ENCODE measurements around the gene RTBDN. TPM values are rescaled to one million over a fixed set of nuclear protein-coding genes. Genes with fewer than 3 reads are reported as not detected.
A peak's percentile ranks its signal among the peaks of the same experiment; 100 is the strongest.

Gene RTBDN
- total and polyA plus RNA-seq, 2 of the 8 experiments (the other 6 are each of a cell fraction or from before 2014, with no cell fraction given): 4.0 to 4.8 TPM

DNA sequence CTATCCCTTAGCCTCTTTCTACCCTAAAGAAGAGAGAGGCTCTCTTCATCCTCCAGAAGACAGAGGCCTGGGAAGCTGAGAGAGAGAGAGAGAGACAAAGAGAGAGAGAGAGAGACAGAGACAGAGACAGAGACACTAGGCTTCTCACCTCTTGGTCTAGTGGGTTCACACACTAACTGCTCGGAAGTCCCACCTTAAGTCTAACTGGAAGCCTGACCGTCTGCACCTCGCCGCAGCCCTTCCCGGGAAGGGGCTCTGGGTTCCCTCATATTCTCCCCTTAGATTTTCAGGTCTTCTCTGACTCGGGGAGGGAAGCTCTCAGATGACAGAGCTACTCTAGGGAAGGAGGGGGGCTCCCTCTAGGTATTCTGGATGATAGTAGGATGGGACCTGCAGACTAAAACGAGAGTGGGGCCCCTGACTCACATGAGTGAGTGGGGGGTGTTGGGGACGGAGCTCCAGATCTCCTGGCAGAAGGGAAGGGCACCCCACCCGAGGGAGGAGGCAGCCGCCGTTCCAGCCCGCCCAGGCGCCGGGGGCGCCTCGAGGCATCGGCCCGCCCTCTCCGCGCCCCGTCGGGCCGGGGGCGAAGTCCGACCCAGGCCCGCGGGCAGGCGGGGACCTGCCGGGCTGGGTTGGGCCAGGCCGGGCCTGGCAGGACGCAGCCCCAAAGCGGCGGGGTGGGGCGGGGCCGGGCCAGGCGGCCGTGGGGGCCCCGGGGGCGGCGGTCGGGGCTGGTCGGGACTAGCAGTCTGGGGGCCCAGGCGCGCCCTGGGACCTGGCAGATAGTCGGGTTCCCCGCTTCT lies 45.1 kb downstream of the RTBDN start:
- no peak for FAIRE-seq
- H2BK12ac ChIP-seq (ENCODE audit: low read depth, low read length): no peak overlapping the region
- H3K14ac ChIP-seq (ENCODE audit: insufficient read length): no peak overlapping the region
- no peak for TF ChIP-seq YY1 (IDR thresholded peaks at IDR 0.05; ENCODE audit: low read depth, low read length)
- TF ChIP-seq KDM1A (IDR thresholded peaks at IDR 0.05; ENCODE audit: borderline replicate concordance, low read length): peak; percentile 97
- 0 out of 2 replicates have a peak, but pooled peaks have one; percentile 4 for TF ChIP-seq PHF8 (conservative IDR thresholded peaks at IDR 0.05; ENCODE audit: low read depth, low read length)
- no peak for TF ChIP-seq GTF2F1 (IDR thresholded peaks at IDR 0.05; ENCODE audit: borderline replicate concordance, low read depth, low read length)
- TF ChIP-seq HDAC2 (IDR thresholded peaks at IDR 0.05; ENCODE audit: borderline replicate concordance in 1 of 2, low read depth in 2 of 2, low read length in 2 of 2): peak in 1 of 2 experiments; percentile 94; a peak in 1 of 4 replicates
- peak overlapping the region; percentile 15 for H4K91ac ChIP-seq (replicated peaks; ENCODE audit: insufficient read length, low read length)
- peak overlapping the region; percentile 10 for H4K5ac ChIP-seq (ENCODE audit: insufficient read length, low read depth, low read length)
- no peak for DNase-seq (ENCODE audit: low read depth in 1 of 2, low spot score in 2 of 2)
- peak overlapping the region; percentile 36 to 71 (median 53) for H3K4me3 ChIP-seq (ENCODE audit: extremely low read depth in 1 of 4, insufficient read depth in 2 of 4, low read depth in 3 of 4, low read length in 4 of 4)
- H3K23ac ChIP-seq (ENCODE audit: insufficient read length): no peak overlapping the region
- H2AFZ ChIP-seq (ENCODE audit: low read length): no peak overlapping the region
- no peaks in the 10 kb centered on the region for H3K9me3 ChIP-seq (ENCODE audit: insufficient read depth in 2 of 2, low read depth in 1 of 2, low read length in 1 of 2)
- peaks cover 8 to 33% (median 21%) of the 10 kb centered on the region in 4 experiments for H3K4me1 ChIP-seq (replicated peaks in 1 of 4; ENCODE audit: control insufficient read depth in 3 of 4, insufficient read depth in 4 of 4, low read length in 3 of 4)
- peak overlapping the region; percentile 49; the same call in 1 of the 2 replicates for H3K27ac ChIP-seq (ENCODE audit: low read depth, low read length)
- H4K20me1 ChIP-seq (replicated peaks in 1 of 2; ENCODE audit: control insufficient read depth in 1 of 2, insufficient read depth in 2 of 2, low read length in 2 of 2): peaks cover 0 to 1% of the 10 kb centered on the region in 2 experiments
- no peak overlapping the region for H3K56ac ChIP-seq (replicated peaks; ENCODE audit: insufficient read length, low read depth, low read length)
- H3K4ac ChIP-seq (replicated peaks; ENCODE audit: insufficient read length, low read depth, low read length): peak overlapping the region; percentile 6
- ChIA-PET POLR2A (ENCODE audit: partially characterized antibody) (interaction anchor here (0.6 to 5.5 kb wide), 12 partner anchors 11 to 90 kb away, joined by 3 to 44 read pairs (median 4); partner anchors contain the start of genes GET3, HOOK2 and TNPO2), CTCF (ENCODE audit: partially characterized antibody) (interaction anchor here (0.5 to 4.5 kb wide), 5 partner anchors 12 to 87 kb away, joined by 3 to 39 read pairs (median 9); partner anchors contain the start of genes PRDX2 and THSD8)
- peaks cover 0 to 18% (median 13%) of the 10 kb centered on the region in 4 experiments; a peak in 5 of 7 replicates for H3K27me3 ChIP-seq (replicated peaks in 1 of 4; ENCODE audit: control insufficient read depth in 3 of 4, extremely low read depth in 1 of 4, insufficient read depth in 3 of 4, low read length in 3 of 4)
- peak overlapping the region; percentile 1; the same call in 1 of the 2 replicates for H4K8ac ChIP-seq (ENCODE audit: extremely low read depth, insufficient read depth, low read length)
- WGBS, 2 experiments (ENCODE audit: extremely low coverage in 1 of 2, insufficient coverage in 1 of 2, insufficient read length in 1 of 2, insufficient replicate concordance in 2 of 2, low coverage in 1 of 2, low lambda C conversion rate in 2 of 2, missing lambda C conversion rate in 1 of 2): 12% methylated on average over 28 of the region's 46 CpGs; no CpG with 5 or more reads in 1 of the 2 experiments
- no peaks in the 10 kb centered on the region; the same call in 1 of the 2 replicates for H3K79me1 ChIP-seq (ENCODE audit: low read depth, low read length)
- peaks cover 35% of the 10 kb centered on the region for H3K23me2 ChIP-seq (ENCODE audit: low read depth, low read length)
- H3K36me3 ChIP-seq (ENCODE audit: control insufficient read depth in 2 of 4, insufficient read depth in 4 of 4, low read length in 3 of 4): no peaks in the 10 kb centered on the region
- peak overlapping the region in 3 of 4 experiments; percentile 25 to 38 (median 29); a peak in 3 of 7 replicates for H3K9ac ChIP-seq (replicated peaks in 1 of 4; ENCODE audit: extremely low read depth in 1 of 4, low read depth in 3 of 4, low read length in 3 of 4)
- no peak overlapping the region for H2AK5ac ChIP-seq (ENCODE audit: low read depth, low read length)
- no peaks in the 10 kb centered on the region for H3K79me2 ChIP-seq (ENCODE audit: control insufficient read depth in 1 of 2, insufficient read depth in 2 of 2, low read length in 2 of 2)
- peak overlapping the region; percentile 60; the same call in 1 of the 2 replicates for H2BK5ac ChIP-seq (ENCODE audit: low read depth, low read length)
- peak overlapping the region; percentile 85 for H3K18ac ChIP-seq (ENCODE audit: extremely low read depth, low read length)
- peak overlapping the region; percentile 74 to 97 for H3K4me2 ChIP-seq (ENCODE audit: insufficient read depth in 1 of 2, low read depth in 2 of 2, low read length in 2 of 2)
- peak overlapping the region; percentile 82; the same call in 1 of the 2 replicates for H2BK20ac ChIP-seq (ENCODE audit: low read length)
- H2BK15ac ChIP-seq (ENCODE audit: low read length): peak overlapping the region; percentile 23; the same call in 1 of the 2 replicates
- H2BK120ac ChIP-seq (replicated peaks; ENCODE audit: low read depth, low read length): no peak overlapping the region

Data from H1 (cell line).